Inflammatory macrophage (primary cell): ENCODE data around the gene PSMA5.

ENCODE experiments used
- DNase-seq, 2 donors: peaks; one replicate each; pipeline ENCODE4 v3.0.0-alpha.2; 2020 to 2022

The PSMA5 gene

GRCh38 chr1:109432336-109432735, 6.1 kb upstream of the PSMA5 start:
- DNase-seq: no peak

GRCh38 chr1:109427171-109427467, 871 bp upstream of the PSMA5 start:
- DNase-seq: peak in 1 of 2 donors; percentile 3

GRCh38 chr1:109425391-109426280, 612 bp downstream of the PSMA5 start:
- peak; percentile 75 to 86 for DNase-seq

- no peak for DNase-seq
Measured at GRCh38 chr1:109423498-109423897, 2.8 kb downstream of the PSMA5 start.

GRCh38 chr1:109412551-109412950, 13.7 kb downstream of the PSMA5 start:
- DNase-seq: peak; percentile 18 to 19

- DNase-seq: no peak
Measured at GRCh38 chr1:109404838-109405237, 21.4 kb downstream of the PSMA5 start.

- no peak for DNase-seq
Measured at GRCh38 chr1:109402025-109402424, 24.2 kb downstream of the PSMA5 start.

GRCh38 chr1:109400035-109400655, 26.1 kb downstream of the PSMA5 start:
- no peak for DNase-seq

- peak; percentile 62 to 87 for DNase-seq
Measured at GRCh38 chr1:109399326-109399957, 26.8 kb downstream of the PSMA5 start.

GRCh38 chr1:109398343-109399225, 27.7 kb downstream of the PSMA5 start:
- DNase-seq: no peak

- peak; percentile 67 to 79 for DNase-seq
Measured at GRCh38 chr1:109397581-109398342, 28.5 kb downstream of the PSMA5 start, which contains the start of gene SORT1. Gene SORT1, minus strand, starts transcription at chr1:109397918. Its CDS starts 26 bp downstream, at chr1:109397892.

GRCh38 chr1:109396871-109397580, 29.2 kb downstream of the PSMA5 start:
- peak; percentile 49 to 53 for DNase-seq

- no peak for DNase-seq
Measured at GRCh38 chr1:109396513-109396839, 29.8 kb downstream of the PSMA5 start.

- peak; percentile 81 to 86 for DNase-seq
Measured at GRCh38 chr1:109395602-109396512, 30.4 kb downstream of the PSMA5 start.

GRCh38 chr1:109395282-109395599, 31.0 kb downstream of the PSMA5 start:
- peak in 1 of 2 donors; percentile 8 for DNase-seq

GRCh38 chr1:109394591-109395281, 31.5 kb downstream of the PSMA5 start:
- DNase-seq: no peak

GRCh38 chr1:109393617-109394233, 32.5 kb downstream of the PSMA5 start:
- DNase-seq: no peak

GRCh38 chr1:109392788-109393616, 33.2 kb downstream of the PSMA5 start:
- peak; percentile 69 to 73 for DNase-seq
